Amygdala (tissue), 56 donors: ENCODE measurements around the gene TPSAB1.
"Not testable (repeated sequence)": the region's sequence is repeated elsewhere in the genome, so short reads cannot be mapped to it uniquely, and the experiment has no call there.

Source experiments
- DNase-seq, 56 donors: peaks; one replicate each; lab custom pipeline; 2025; lab: John Stamatoyannopoulos, UW

TPSAB1 gene

GRCh38 chr16:1222553-1223354, 17.8 kb upstream of the TPSAB1 start:
- no peak for DNase-seq

GRCh38 chr16:1223355-1224214, 16.9 kb upstream of the TPSAB1 start:
- no peak for DNase-seq

DNA sequence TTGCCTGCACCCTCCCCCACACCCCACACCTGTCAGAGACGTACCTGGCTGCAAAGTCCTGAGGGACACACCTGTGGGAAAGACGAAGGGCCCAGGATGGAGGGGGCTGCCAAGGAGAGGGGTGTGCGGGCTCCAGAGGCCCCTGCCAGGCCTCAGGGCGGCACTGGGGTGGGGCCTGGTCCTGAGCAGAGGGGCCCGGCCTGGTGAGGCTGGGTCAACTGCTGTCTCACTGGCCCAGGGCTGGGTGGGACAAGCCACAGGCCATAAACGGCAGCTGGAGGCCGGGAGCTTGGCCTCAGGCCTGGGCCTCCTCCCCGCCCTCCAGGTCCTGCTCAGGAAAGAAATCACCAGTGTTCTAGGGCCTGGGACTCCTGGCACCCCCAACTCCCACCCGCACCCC, 15.9 kb upstream of the TPSAB1 start:
- DNase-seq = no peak

GRCh38 chr16:1225051-1225451, 15.5 kb upstream of the TPSAB1 start, which contains the start of gene TPSG1:
Gene TPSG1, minus strand, starts transcription at chr16:1225268. Its CDS starts 16 bp downstream, at chr16:1225252.
- DNase-seq = no peak

DNA sequence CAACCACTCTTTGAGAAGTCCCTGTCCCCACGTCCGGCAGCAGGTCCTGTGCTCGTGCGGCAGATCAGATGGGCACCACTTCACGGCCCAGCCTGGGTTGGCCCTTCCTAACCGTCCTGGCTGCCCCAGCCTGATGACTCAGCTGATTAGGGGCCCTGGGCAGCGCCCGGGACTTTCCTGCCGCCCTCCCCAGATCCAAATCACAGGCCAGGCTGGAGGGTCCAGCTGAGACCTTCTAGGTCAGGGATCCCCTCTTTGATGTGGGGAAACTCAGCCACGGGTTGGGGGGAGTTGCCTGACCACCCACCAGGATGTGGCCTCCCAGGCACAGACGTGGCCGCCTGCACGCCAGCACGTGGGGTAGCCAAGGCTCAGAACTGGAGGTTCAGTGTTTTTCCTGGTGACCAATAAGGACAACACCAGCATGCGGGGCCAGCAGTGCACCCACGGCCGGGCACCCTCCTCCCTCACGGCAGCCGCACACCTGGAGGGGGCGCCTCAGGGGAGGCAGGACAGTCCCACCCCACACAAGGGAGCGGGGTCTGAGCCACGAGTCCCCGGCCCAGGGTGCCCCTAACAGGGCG, 14.7 kb upstream of the TPSAB1 start:
- not testable (repeated sequence) for DNase-seq

DNA sequence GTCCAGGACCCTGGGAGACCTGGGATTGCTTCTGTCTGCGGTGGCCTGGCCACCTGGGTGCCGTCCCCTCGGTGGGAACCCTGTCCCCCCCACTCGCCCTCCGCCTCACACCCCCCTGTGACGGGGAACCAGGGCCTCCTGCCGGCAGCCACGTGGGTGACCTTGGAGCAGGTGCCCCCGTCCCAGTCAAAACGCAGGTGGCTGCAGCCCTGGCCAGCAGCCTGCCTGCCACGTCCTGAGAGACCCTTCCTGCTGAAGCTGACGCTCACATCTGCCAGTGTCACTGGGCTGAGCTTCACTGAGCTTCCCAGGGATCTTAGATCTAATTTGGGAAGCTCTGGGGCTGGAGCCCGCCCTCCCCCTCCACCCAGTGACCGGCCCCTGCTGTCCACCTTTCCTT, 13.8 kb upstream of the TPSAB1 start:
- not testable (repeated sequence) for DNase-seq

DNA sequence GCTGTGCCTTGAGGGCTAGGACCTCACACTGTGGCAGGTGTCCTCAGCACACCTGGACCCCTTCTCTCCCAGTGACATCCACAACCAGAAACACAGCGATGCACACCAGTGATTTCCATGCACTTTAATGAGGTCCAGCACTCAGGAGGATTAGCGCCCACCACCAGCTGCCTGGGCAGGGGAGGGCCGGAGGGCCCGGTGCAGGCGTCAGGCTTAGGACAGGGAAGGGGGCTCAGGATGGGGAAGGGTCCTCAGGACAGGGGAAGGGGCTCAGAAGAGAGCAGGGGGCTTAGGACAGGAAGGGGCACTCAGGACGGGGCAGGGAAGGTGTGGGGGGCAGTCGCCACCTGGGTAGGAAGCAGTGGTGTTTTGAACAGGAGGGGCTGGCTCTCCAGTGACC, 12.3 kb upstream of the TPSAB1 start:
- not testable (repeated sequence) for DNase-seq

DNA sequence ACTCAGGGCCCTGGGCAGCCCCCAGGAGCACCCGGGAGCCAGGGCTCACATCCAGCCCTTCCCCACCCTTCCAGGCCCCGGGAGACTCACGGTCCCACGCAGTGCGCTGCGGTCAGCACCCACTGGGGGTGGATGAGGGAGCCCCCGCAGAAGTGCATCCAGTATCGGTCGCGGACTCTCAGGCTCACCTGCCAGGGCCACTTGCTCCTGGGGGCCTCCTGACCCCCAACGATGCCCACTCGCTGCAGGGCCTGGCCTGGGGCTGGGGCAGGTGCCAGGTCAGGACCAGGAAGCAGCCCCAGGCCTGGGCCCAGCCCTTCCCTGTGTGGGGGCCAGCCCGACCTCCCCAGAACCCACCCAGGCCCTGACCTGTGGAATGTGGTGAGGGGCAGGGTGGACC, 11.0 kb upstream of the TPSAB1 start:
- not testable (repeated sequence) for DNase-seq

DNA sequence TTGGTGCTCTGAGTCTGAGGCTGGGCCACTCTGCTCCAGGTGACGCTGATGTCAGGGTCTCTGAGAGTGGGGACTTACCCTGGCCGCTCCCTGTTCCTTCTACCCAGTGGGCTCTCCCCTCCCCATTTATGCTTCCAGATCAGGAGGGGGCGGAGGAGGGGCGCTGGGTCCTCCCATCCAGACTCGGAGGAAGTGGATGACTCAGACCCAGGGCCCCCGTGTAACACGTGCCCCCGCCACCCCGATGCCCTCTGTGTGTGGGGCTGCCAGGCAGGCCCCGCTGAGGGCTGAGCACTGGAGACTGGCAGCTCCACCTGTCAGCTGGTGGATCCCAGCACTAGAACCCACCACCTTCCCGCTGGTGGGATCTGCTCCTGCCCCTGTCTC, 10.4 kb upstream of the TPSAB1 start, which contains the start of gene TPSB2:
TPSB2 (minus strand) TSS at position 101 of the 387 bp plus-strand sequence. CDS start 233 bp downstream, outside the sequence.
- DNase-seq = not testable (repeated sequence)

DNA sequence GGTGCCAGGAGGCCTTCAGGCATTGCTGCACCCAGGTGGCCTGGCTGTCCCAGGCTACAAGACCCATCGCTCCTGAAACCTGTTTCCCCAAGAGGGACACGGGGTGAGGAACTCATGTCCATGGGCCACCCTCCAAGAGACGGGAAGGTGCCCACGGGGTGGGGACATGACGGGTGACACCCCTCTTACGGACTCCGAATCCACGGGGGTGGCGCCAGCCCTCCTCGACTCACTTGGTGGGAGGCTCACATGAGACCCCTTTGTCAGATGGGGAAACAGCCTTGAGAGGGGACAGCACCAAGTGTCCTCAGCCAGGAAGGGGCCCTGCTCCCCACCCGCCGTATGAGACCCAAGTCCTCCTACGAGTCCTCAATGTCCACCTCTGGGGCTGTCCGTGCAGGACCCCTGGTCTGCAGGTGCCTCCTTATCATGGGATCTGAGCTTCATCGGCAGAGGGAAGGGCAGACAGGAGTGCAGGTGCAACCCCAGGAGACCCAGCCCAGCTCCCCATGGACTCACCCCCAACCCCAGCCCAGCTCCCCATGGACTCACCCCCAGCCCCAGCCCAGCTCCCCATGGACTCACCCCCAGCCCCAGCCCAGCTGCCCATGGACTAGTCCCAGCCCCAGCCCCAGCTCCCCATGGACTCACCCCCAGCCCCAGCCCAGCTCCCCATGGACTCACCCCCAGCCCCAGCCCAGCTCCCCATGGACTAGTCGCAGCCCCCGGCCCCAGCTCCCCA, 9.9 kb upstream of the TPSAB1 start:
- not testable (repeated sequence) for DNase-seq

GRCh38 chr16:1231301-1231700, 9.2 kb upstream of the TPSAB1 start:
- DNase-seq = not testable (repeated sequence)

DNA sequence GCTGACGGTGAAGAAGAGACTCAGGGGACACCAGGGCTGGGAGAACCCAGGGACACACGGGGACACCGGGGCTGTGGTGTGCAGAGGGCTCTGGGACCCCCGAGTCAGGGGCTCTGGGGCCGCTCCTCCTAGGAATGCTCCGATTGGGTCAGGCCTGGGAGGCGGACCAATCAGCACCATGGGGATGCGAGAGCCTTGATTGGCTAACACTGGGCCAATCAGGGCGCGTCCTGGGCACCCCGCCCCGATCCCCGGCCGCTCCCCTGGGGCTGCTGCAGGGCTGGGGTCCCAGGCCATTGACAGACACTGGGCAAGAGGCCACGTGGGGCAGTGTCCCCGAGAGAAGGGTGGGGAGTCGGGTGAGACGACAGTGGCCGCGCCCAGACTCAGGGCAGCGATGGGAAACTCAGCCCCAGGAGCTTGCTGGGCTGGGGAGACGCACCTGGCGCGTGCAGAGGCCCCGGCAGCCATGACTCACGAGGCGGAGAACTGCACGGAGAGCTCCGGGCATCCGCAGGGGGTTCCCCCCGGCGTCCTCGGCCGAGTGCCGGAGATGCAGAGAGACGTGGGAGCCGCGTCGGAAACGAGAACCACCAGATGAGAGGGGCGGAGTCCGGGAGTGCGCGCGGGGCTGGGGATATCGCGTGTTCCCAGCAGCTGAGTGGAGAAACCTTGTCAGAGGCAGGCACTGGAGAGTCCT, 8.3 kb upstream of the TPSAB1 start:
- not testable (repeated sequence) for DNase-seq

- DNase-seq = not testable (repeated sequence)
Observed at GRCh38 chr16:1236659-1237058, 3.8 kb upstream of the TPSAB1 start.

GRCh38 chr16:1237990-1238389, 2.5 kb upstream of the TPSAB1 start:
- DNase-seq = no peak

DNA sequence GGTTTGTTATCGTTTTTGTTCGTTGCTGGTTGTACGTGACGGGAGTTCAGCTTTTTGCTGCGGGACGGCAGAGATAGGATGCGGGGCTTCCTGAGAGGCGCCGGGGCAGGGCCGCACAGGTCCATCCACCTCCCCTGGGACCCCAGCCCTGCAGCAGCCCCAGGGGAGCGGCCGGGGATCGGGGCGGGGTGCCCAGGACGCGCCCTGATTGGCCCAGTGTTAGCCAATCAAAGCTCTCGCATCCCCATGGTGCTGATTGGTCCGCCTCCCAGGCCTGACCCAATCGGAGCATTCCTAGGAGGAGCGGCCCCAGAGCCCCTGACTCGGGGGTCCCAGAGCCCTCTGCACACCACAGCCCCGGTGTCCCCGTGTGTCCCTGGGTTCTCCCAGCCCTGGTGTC, 1.6 kb upstream of the TPSAB1 start:
- peak in 1 of 56 donors; percentile 16 for DNase-seq

DNA sequence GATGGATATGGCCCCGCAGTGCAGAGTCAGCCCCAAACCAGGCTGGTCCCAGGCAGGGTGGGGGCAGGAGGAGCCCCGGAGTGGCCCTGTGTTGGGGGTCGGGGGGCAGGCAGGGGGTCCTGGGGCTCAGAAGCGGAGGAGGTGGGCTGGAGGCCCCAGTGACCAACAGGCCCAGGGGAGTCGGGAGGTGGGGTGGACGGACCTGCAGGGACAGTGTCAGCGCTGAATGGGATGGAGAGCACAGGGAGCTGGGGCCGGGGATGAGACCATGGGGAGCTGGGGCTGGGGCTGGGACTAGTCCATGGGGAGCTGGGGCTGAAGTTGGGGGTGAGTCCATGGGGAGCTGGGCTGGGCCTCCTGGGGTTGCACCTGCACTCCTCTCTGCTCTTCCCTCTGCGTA, 930 bp upstream of the TPSAB1 start:
- DNase-seq = not testable (repeated sequence)

DNA sequence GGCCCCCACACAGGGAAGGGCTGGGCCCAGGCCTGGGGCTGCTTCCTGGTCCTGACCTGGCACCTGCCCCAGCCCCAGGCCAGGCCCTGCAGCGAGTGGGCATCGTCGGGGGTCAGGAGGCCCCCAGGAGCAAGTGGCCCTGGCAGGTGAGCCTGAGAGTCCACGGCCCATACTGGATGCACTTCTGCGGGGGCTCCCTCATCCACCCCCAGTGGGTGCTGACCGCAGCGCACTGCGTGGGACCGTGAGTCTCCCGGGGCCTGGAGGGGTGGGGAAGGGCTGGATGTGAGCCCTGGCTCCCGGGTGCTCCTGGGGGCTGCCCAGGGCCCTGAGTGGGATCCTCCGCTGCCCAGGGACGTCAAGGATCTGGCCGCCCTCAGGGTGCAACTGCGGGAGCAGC, 576 bp downstream of the TPSAB1 start:
- not testable (repeated sequence) for DNase-seq

- not testable (repeated sequence) for DNase-seq
Observed at GRCh38 chr16:1243363-1243762, 2.9 kb downstream of the TPSAB1 start.
